Vagina (tissue), 2 donors: ENCODE results near the gene DACH1.

Source experiments
- POLR2A ChIP-seq, 2 donors: fragments of 450-650 bp; IDR thresholded peaks; one replicate each; pipeline ENCODE4 v1.6.1; 2017; ENCODE audit warnings: antibody characterized with exemption in 2 of 2, mild to moderate bottlenecking in 2 of 2, moderate library complexity in 2 of 2
- POLR2AphosphoS5 ChIP-seq, 2 donors: sonication (generic); formaldehyde crosslinking; IDR thresholded peaks; one replicate each; pipeline ENCODE4 v1.9.0; 2017; ENCODE audit warnings: antibody characterized with exemption in 2 of 2, mild to moderate bottlenecking in 2 of 2, low read depth in 1 of 2; ENCODE audit not compliant: insufficient read depth in 1 of 2
- TF ChIP-seq, protein P1 (sequence below), 3 experiments: fragments of 450-650 bp in 2 of 3; fragments of 200-600 bp in 1 of 3; sonication (generic) in 1 of 3; IDR thresholded peaks; one replicate each; pipeline ENCODE4 v1.5.1; 2017 to 2019; ENCODE audit warnings: antibody characterized with exemption in 3 of 3, mild to moderate bottlenecking in 2 of 3, moderate library complexity in 2 of 3

DNA sequence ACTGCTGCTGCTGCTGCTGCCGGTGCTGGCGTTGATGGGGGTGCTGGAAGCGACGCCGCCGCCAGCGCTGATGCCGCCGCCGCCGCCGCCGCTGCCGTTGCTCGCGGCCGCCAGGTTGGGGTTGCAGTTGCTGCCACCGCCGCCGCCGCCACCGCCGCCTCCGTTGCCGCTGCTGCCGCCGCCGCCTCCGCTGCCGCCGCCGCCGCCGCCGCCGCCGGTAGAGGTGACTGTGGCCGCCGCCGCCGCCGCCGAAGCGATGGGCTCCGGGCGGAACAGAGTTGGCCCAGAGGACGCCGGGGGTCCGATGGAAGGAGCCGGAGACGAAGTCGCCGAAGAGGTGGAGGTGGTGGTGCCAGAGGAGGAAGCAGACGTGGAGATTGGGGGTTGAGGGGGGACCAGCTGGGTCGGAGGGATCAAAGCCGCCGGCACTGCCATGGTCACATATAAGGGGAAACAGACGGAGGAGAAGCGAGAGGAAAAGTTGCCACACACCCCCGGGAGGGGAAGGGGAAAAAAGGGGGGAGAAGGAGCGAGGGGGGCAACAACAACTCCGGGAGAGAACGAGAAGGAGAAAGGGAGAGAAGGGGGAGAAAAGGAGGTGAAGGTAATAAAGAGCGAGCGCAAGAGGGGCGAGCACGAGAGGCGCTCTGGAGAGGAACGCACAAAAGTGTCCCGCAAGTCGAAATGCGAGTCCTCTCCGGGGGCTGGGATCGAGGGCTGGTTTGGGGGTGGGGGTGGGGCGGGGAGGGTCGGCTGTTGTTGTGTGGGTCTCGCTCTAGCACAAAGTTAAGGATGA, 471 bp downstream of the DACH1 start:
- TF ChIP-seq, protein P1, sequence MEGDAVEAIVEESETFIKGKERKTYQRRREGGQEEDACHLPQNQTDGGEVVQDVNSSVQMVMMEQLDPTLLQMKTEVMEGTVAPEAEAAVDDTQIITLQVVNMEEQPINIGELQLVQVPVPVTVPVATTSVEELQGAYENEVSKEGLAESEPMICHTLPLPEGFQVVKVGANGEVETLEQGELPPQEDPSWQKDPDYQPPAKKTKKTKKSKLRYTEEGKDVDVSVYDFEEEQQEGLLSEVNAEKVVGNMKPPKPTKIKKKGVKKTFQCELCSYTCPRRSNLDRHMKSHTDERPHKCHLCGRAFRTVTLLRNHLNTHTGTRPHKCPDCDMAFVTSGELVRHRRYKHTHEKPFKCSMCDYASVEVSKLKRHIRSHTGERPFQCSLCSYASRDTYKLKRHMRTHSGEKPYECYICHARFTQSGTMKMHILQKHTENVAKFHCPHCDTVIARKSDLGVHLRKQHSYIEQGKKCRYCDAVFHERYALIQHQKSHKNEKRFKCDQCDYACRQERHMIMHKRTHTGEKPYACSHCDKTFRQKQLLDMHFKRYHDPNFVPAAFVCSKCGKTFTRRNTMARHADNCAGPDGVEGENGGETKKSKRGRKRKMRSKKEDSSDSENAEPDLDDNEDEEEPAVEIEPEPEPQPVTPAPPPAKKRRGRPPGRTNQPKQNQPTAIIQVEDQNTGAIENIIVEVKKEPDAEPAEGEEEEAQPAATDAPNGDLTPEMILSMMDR (IDR thresholded peaks at IDR 0.05) = no peak
- TF ChIP-seq POLR2AphosphoS5 (IDR thresholded peaks at IDR 0.05; ENCODE audit: insufficient read depth in 1 of 2, low read depth in 1 of 2) (no peak), POLR2A (IDR thresholded peaks at IDR 0.05) (no peak)
